VCaP (cell line): ENCODE results near the gene POT1.

Experiments
- H3K27ac ChIP-seq: fragments of 450-650 bp; 2 replicates; pipeline ENCODE4 v1.5.1; 2017
- CTCF ChIP-seq: fragments of 450-650 bp; conservative IDR thresholded peaks from 2 replicates; pipeline ENCODE4 v1.5.1; 2017; ENCODE audit warnings: mild to moderate bottlenecking, moderate library complexity

POT1 gene

DNA sequence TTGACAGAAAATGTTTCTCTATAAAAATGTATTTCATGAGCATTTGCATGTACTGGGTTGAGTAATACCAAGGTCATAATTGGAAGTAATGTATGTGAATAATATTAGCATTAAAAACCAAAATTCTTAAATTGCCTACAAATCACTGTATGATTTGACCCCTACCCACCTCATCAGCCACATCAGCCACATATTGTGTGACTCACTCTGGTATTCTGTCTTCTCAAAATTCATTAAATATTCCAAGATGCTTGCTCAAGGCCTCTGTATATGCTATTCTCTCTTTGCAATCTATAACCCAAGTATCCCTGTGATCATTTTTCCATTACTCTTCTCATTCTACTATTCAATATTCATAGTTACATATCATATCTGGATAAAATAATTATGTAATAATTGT, 21.4 kb downstream of the POT1 start:
- TF ChIP-seq CTCF: no peak
- H3K27ac ChIP-seq: no peak overlapping the region

DNA sequence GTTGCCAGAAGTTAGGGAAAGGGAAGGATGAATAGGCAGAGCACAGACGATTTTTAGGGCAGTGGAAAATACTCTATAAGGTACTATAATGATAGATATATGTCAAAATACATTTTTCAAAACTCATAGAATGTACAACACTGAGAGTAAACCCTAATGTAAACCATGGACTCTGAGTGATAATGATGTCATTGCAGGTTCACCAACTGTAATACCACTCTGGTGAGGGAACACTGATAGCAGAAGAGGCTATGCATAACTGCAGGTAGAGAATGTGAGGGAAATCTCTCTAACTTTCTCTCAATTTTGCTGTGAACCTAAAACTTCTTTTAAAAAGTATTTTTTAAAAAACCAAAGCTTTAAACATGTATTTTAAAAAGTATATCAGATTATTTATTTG, 22.1 kb downstream of the POT1 start:
- no peak overlapping the region for H3K27ac ChIP-seq
- TF ChIP-seq CTCF: no peak

DNA sequence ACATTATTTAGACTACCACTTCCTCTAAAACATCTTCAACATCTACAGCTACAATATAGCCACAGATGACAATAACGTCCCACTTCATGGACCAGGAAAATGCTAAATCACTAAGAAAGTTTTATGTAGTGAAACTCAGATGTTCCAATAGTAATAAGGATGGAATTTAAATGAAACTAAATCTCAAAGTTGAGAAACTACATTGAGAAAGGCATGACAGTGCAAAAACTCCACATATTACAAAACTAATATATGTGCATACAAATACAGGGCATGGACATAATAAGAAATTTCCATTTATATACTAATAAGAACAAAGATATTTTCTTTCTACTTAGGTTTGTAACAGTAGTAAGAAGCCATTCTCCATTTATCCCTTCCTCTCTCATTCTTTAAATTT, 31.1 kb downstream of the POT1 start:
- TF ChIP-seq CTCF: no peak
- H3K27ac ChIP-seq: no peak overlapping the region

DNA sequence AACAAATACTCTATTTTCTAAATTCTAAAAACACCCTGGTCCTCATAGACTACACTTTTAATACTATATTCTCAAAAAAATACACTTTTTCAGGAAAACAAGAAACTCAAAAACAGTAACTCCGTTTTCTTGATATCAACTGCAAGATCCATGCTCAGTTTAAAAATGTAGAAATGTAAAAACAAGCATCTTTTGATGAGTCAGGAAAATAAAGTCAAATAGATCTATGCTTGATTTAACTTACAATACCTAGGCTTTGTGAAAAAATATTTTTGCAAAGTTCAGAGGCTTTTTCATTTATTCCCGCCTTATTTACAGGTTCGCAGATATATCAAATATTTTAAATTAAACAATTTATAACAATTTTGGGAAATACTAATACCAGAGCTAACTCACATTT, 33.6 kb downstream of the POT1 start:
- no peak overlapping the region for H3K27ac ChIP-seq
- no peak for TF ChIP-seq CTCF

DNA sequence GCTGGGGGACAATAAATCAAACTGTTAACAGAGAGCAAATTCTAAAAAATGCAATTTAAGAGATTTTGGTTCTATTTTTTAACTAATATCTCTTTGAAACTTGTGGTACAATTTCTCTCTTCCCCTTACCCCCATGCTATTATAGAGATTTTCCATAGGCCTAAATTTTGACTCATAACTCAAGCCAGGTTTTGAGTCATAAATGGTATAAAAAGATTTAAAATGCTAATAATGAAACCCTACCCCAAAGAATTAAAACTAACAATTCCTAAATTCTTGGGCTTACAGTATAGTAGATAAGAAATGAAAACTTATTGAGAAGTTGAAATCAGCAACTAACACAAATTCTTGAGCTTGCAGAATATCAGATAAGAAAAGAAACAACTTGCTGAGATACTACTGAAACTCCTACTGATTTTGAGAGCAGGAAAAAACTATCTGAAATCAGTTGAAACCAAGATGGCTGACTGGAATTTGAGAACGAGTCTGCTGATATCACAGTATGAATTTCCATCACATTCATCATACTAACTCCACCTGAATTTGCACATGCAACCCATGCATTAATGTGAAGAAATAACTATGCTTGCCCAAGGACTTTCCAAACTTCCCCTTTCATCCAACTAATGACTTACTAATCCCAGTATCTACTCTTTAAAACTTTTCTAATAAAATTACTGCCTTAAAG, 36.3 kb downstream of the POT1 start:
- TF ChIP-seq CTCF: no peak
- no peak overlapping the region for H3K27ac ChIP-seq

- TF ChIP-seq CTCF: no peak
- no peak overlapping the region for H3K27ac ChIP-seq
These were observed 42.4 kb downstream of the POT1 start for GRCh38 chr7:124887247-124887646.

DNA sequence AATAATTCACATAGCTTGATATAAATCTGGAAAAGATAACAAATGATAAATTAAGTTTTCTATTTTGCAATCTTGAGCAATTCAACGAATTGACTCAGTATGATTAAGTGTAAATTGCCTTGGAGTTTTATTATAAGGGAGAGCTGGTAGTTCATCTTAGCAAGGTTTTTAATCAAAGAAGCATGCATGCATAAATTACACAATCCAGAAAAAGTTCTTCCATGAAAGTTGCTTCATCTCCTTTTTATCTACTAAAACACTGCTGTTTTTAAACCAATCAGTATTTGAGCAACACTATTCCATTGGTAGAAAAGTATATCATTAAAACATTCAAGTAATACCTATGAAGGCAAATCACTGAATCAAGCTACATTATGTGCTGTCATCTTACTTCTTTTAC, 47.6 kb downstream of the POT1 start:
- H3K27ac ChIP-seq: no peak overlapping the region
- no peak for TF ChIP-seq CTCF
